ENCODE results near the gene PIGH.
"Not testable (repeated sequence)": the region's sequence is repeated elsewhere in the genome, so short reads cannot be mapped to it uniquely, and the experiment has no call there.

PIGH gene

DNA sequence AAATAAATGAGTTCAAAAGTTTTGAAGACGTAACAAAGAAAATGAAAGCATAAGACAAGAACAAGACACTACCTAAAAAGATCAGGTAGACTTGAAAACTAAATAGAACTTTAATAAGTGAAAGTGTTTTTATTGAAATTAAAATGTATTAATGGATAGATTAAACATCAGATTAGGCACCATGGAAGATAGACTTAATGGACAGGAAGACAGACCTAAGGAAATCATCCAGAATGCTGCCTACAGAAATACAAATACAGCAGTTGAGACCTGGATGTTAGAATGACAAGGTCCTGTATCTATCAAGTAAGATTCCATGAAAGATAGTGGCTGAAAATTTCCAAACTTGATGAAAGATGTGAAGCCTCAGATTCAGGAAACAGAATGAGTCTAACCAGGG, 55.5 kb downstream of the PIGH start:
- DNase-seq = no peak

DNA sequence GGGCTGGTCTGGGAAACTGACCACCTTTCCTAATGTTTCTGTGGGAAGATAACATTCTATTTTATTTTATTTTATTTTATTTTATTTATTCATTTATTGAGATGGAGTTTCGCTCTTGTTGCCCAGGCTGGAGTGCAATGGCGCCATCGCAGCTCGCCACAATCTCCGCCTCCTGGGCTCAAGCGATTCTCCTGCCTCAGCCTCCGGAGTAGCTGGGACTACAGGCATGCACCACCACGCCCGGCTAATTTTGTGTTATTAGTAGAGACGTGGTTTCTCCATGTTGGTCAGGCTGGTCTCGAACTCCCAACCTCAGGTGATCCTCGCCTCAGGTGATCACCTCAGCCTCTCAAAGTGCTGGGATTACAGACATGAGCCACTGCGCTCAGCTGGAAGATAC, 57.4 kb downstream of the PIGH start:
- not testable (repeated sequence) for DNase-seq

DNA sequence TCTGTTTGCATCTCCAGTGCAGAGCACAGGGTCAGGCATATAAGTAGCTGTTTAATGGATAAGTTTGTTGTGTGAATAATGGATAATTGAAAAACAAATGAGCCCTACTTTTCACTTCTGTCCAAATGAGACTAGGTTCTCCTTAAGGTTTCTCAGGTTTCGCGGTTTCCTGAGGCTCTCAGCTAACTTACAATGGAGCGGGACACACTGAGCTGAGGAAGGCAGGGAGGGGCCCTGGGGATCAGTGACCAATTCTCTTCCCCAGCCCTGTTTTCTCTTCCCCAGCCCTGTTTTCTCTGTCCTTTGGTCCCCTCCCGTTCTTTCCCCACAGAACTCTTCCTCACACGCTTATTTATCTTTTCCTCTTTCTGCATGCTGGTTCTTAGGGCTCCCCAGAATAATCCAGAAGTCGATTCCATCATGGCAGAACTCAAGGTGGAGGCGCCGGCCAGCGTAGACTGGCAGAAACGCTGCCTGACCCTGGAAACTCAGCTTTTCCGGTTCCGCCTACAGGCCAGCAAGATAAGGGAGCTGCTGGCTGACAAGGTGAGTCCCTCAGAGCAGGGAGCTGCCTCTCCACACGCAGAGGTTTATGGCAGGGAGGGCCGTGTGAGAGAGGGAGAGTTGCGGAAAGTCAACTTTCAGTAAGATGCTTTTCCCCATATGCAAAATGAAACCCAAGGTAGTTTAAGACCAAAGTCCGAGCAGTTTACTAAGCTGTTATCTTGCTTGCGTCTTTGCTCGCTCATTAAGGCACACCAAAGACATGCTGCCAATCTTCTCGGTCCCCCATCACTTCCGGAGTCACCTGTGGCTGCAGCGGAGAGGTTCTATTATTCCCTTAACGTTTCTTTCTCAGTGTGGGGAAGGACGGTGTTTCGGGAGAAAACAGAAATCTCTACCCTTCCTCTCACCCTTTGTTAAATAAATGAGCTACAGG, 58.4 kb downstream of the PIGH start:
- DNase-seq = no peak

Measured in midbrain (tissue), 1 donor.